GM12872 (cell line): ENCODE data around the gene CARD11.

Experiments used
- TF ChIP-seq, protein P1 (sequence below): IDR thresholded peaks from 3 replicates; pipeline ENCODE4 v1.5.1; 2011; ENCODE audit warnings: low read depth, mild to moderate bottlenecking, low read length, moderate library complexity; ENCODE audit not compliant: insufficient read depth

The CARD11 gene

DNA sequence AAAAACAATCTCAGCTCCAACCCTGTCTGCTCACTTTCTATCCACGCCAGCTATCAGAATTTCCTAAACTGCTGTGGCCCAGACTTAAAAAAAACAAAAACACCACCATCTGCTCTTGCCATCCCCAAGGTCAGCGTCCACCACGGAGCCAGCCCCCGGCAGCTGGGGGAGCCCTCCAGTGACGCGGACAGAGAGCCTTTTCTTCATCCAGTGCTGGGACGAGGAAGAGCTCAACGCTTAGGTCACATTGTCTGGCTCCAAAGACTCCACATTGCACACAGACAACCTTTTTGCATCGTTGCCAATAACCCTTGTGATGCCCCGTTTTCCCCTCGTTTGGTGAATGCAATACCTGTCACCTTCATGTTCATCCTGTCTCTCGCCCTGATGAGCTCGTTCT lies 132.2 kb downstream of the CARD11 start:
- TF ChIP-seq, protein P1, sequence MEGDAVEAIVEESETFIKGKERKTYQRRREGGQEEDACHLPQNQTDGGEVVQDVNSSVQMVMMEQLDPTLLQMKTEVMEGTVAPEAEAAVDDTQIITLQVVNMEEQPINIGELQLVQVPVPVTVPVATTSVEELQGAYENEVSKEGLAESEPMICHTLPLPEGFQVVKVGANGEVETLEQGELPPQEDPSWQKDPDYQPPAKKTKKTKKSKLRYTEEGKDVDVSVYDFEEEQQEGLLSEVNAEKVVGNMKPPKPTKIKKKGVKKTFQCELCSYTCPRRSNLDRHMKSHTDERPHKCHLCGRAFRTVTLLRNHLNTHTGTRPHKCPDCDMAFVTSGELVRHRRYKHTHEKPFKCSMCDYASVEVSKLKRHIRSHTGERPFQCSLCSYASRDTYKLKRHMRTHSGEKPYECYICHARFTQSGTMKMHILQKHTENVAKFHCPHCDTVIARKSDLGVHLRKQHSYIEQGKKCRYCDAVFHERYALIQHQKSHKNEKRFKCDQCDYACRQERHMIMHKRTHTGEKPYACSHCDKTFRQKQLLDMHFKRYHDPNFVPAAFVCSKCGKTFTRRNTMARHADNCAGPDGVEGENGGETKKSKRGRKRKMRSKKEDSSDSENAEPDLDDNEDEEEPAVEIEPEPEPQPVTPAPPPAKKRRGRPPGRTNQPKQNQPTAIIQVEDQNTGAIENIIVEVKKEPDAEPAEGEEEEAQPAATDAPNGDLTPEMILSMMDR = no peak

DNA sequence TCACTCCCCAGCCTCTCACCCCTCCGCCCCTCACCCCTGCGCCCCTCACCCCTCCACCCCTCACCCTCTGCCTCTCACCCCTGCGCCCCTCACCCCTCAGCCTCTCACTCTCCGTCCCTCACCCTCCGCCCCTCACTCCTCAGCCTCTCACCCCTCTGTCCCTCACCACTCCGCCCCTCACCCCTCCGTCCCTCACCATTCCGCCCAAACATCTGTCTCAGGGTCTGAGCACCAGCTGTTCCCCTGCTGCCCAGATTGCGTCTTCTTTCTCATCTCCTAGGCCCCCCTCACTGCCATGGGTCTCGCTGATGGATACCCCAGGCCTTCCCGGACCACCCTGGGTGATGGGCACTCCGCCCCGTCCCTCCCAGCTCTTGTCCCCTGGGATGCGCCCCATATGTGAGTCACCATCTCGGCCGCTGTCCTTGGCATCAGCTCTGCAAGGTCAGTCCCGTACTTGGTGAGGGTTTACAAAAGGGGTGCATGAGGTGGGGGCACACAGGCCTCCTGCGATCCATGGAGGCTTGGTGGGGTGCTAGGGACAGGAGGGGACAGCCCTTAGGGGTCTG lies 134.1 kb downstream of the CARD11 start:
- TF ChIP-seq, protein P1 = no peak

- TF ChIP-seq, protein P1 = no peak
These were observed 134.6 kb downstream of the CARD11 start for GRCh38 chr7:2909043-2909442.

- TF ChIP-seq, protein P1 = no peak
These were observed 135.5 kb downstream of the CARD11 start for GRCh38 chr7:2908103-2908683.

DNA sequence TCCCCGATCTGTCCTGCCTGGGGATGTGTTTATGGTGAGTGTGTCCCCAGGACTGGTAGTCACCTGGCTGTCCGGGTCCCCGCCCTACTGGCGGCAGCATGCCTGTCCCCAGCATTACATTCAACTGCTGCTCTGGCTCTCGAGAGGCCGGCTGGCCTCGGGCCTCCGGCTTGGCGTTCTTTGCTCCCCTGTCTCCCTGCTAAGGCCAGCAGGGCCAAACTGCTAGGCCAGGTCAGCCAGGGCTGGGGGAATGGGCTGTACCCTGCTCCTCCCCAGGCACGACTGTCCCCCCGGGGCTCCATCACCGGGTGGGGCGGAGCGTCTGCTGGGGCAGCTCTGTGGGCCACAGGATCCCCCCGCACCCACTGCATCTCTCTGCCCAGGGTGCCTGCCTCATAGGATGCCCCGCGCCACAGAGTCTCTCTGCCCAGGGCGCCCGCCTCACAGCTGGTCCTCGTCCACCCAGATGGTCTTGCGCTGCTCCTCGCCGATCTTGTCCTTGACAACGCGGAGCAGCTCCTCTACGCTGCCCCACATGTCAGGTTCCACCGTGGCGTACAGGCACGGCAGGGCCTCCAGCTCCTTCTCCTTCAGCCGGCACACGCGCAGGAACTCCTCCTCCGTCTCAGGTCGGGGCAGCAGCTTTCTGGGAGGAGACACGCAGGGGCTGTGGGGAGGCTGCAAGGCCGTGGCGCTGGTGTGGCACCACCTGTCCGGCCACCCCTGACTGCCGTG lies 137.3 kb downstream of the CARD11 start:
- TF ChIP-seq, protein P1 = no peak

DNA sequence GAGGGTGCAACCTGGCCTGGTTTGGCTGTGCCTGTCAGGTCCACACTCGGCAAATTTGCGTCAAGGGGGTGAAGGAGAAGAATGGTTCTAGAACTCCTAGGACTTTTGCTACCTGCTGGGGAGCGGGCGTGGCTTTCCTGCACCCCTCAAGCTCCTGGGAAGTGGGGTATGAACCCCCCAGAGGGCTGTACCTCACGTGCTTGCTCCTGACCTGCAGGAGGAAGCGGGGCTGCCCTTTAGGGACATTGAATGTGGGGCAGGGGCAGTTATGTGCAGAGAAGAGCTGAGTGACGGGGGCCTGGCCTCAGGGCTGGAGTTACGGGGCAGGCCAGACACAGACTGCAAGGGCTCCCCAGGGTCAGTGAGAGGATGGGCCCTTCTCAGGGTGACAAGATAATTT lies 138.2 kb downstream of the CARD11 start:
- TF ChIP-seq, protein P1 = no peak

GRCh38 chr7:2905027-2905426 lies 138.6 kb downstream of the CARD11 start:
- TF ChIP-seq, protein P1 = no peak
